ENCODE results near the gene MMRN1.

DNA sequence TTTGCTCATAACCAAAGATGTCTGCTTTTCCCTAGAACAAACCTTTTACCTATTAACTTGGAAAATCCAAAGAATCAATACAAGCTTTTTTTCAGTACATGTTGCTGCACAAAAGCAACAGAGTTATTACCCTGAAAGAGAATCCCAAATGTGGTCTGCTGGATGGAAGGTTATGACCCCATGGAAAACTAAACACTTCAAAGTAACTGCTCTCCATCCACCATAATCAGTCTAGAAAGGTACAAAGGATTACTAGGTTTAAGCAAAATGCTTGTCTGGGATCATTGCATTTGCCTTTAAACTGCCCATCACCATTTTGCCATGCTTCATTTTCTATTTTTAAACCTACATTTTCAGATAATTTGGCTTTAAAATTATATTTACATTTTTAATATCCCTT is 11.7 kb downstream of the MMRN1 start:
- TF ChIP-seq, protein P1, sequence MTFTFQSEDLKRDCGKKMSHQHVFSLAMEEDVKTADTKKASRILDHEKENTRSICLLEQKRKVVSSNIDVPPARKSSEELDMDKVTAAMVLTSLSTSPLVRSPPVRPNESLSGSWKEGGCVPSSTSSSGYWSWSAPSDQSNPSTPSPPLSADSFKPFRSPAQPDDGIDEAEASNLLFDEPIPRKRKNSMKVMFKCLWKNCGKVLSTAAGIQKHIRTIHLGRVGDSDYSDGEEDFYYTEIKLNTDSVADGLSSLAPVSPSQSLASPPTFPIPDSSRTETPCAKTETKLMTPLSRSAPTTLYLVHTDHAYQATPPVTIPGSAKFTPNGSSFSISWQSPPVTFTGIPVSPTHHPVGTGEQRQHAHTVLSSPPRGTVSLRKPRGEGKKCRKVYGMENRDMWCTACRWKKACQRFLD (tag by site-specific recombination; IDR thresholded peaks at IDR 0.05) = no peak
- TF ChIP-seq ZNF639 (tag by site-specific recombination; IDR thresholded peaks at IDR 0.05) = no peak
- no peak for TF ChIP-seq ZNF23 (tag by site-specific recombination; IDR thresholded peaks at IDR 0.05; ENCODE audit: borderline replicate concordance)
- no peak for TF ChIP-seq PRDM10 (tag by site-specific recombination; IDR thresholded peaks at IDR 0.05)
- TF ChIP-seq MZF1 (tag by site-specific recombination; IDR thresholded peaks at IDR 0.05; ENCODE audit: borderline replicate concordance) = no peak
- no peak for TF ChIP-seq ZBTB26 (tag by site-specific recombination; optimal IDR thresholded peaks at IDR 0.05)
- TF ChIP-seq IKZF3 (tag by site-specific recombination; IDR thresholded peaks at IDR 0.05) = no peak
